HG03039 (cell line): Measurements from ENCODE around the gene RBP4.

Source experiments
- ATAC-seq: cut with Tn5 transposase; IDR thresholded peaks from one replicate; pipeline ENCODE4 v1.9.1; 2021; ENCODE audit warnings: mild to moderate bottlenecking, moderate library complexity; ENCODE audit not compliant: unreplicated experiment

RBP4 gene

DNA sequence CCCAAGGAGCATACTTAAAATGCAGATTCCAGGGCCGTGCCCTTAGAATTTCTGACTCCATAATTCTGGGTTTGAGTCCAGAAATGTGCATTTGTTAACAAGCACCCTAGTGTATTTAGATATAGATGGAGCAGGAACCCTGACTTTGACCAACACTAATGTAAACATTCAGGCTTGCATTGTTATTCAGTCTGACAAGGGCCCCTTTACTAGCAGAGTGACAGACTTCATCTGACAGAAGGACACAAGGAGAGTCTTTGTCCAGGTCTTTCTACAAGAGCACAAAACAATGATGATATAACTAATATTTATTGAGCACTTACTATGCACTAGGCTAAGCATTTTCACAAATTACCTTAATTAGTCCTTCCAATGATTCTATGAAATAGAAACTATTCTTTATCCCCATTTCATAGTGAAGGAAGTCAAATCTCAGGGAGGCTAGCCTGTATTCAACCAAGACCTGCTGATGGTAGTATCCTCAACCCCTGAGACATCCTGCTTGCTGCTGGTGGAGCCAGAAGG, 3.9 kb downstream of the RBP4 start:
- no peak for ATAC-seq

DNA sequence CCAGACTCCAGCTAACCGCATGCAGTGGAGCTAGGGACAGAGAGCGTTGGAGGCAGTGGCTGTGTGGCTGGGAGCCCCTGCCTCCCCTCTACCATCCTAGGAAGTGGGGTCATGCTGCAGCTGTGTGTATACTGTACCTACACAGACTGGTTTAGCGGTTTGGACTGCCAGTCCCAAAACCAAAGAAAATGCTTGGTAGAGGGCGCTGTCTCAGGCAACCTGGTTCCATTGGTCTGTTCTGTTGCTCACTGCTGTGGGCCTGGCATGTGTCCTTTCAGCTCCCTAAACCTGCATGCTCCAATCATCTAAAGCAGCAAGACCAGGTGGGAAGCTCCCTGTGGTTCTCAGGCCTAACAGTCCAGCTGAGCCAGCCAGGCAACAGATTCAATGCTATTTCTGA, 4.5 kb downstream of the RBP4 start:
- no peak for ATAC-seq

DNA sequence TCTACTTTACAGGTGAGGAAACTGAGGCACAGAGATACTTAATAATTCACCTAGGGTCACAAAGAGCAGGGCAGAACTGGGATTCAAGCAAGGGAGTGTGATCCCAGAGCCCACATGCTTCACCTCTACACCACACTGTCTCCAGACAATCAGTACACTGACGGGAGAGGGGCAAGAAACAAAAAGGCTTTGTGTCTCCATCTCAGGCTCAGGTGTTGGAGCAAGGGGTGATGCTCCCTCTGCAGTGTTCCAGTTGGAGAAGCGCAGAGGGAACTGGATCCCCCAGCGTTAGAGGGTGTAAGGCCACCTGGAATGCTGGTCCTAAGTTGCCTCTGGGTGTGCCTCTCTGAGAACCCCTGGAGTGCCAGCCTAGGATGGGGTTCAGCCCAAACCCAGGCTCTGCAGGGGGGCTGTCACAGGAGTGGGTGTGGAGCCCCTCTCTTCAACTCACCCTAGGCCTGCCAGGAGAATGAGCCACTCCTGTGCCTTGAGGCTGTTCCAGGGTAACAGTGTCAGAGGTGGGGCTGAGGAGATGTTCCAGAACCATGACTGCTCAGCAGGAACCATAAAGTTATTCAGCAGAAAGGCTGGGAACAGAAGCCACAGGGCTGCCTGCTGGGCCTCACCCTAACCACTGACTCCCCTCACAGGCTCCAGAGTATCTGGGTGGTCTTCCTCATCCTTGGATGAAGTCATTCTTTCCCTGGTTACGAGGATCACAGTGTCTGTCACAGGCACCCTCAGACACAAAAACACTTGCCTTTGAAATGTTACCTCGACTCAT, 5.5 kb downstream of the RBP4 start:
- ATAC-seq: no peak

DNA sequence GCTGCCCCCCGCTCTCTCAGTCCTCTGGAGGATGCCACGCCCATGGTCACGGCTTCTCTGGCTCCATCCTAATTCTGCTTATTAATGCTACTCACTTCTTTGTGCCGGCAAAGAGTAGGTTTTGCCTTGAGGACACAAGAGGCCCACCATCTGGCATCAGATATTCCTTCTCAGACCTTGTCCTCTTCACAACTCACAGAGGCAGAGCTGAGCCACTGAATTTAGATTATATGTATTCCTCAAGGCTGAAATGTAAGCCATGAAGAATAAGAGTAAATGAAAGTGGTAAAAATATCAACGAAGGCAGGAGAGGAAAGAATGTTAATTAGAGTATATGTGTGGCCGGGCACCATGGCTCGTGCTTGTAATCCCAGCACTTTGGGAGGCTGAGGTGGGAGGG, 6.5 kb downstream of the RBP4 start:
- ATAC-seq: no peak

DNA sequence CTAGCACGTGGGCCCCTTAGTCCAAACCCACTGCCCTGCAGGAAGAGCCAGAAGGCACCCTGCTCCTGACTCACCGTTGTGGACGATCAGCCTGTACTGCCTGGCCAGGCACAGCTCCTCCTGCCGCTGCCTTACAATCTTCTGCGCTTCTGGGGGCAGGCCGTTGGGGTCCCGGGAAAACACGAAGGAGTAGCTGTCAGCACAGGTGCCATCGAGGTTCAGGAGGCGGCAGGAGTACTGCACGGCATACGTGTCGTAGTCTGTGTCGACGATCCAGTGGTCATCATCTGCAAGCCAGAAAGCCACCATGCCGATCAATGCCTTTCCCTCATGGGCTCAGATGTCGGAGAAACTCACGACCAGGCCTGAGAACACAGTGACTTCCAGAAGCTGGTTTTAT, 7.3 kb downstream of the RBP4 start:
- no peak for ATAC-seq

DNA sequence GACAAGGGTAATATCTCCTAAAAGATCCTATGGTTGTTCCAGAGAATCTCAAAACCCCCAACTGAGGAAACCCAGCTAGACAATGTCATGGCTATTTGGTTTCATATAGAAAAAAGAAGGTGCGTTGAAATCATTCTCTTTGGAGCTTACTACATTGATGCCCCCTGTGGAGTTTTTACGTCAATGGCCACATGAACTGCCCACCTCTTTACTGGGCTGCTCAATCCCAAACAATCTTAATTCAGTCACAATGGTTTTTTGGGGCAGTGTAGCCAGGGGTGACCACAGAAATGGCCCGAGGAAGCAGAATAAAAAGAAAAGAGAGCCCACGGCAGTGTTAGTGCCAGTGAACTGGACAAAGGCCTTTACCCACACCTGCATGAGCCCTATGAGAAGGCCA, 7.8 kb downstream of the RBP4 start:
- ATAC-seq: no peak

DNA sequence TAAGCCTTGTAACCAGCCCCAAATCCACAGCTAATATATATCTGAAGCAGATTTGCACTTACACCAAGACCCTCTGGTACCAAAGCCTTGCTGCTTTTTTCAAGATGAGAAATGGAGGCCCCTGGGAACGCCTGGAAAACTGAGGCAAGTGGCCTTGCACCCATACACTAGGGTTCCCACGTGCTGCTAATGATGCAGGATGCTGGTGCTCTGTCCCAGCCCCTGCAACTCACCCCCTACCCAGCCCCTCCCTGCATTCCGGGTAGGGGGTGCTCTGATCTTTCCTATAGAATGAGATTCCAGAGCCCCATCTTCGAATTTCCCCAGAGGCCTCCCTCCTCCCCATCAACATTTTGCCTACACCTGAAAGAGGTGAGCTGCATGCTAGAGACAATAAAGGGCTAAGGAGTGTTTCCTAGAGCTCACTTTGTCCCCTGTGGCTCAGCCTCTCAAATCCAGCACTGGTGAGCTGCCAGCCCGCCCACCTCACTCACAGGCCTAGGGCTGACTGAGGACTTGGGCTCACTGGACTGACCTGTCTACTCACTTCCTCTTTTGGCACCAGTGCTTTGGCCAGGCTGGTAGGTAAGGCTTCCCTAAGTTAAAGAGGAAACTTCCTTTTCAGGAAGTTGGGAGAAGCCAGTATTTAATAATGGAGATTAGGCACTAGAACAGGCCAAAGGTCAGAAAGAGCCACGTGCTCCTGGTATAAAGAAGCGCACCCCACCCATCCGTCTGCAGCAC, 9.8 kb downstream of the RBP4 start:
- no peak for ATAC-seq

DNA sequence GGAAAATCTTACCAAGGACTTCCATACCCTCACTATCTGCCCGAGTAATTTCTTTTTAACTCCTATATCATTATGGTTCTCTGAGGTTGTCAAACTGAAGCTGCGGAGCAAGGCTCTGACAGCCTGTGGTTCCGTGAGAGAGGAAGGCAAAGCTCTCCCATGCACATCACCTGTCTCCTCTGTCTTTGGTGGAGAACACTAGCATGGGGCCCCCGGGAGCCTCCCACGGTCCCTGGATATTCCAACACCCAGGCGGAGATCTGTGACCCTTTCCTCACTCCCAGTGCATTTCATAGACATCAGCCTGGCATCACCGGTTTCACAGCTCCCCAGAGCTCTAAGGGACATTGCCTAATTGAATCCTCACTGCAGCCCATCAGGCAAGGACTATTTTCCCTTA, 10.4 kb downstream of the RBP4 start:
- ATAC-seq: no peak

DNA sequence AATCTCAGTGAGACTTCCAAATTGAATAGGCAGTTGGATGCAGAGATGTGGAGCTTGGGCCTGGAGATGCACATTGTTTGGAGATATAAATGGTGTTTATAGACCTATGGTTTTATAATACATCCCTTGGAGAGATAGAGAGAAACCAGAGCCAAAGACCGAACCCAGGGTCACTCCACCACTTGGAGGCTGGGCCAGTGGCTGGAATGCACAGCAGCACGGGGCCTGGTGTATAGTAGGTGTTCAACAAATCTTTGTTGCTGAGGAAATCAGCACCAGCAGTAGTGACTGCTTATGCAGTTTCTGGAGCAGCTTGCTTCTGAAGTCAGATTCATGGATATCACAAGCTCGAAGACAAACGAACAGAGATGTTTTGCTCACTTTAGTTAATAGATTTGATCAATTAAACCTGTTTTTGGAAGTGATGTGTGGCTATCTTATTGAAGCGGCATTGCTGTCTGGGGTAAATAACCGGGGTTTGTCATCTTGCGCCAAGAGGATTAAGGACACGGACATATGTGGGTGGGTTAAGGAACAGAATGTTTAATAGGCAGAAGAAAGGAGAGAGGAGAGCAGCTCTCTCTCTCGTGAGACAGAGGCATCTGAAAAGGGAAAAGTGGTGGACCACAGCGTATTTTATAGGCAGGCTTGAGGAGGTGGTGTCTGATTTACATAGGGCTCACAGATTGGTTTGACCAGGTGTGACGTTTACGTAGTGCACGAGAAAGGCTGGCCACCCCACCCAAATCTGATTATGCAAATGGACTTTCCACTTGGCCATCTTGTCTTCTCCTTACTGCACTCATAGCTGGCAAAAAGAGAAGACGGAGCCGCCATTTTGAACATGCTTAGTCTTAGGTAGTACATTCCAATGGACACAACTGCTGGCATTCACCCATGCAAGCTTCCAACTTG, 11.1 kb downstream of the RBP4 start:
- no peak for ATAC-seq

DNA sequence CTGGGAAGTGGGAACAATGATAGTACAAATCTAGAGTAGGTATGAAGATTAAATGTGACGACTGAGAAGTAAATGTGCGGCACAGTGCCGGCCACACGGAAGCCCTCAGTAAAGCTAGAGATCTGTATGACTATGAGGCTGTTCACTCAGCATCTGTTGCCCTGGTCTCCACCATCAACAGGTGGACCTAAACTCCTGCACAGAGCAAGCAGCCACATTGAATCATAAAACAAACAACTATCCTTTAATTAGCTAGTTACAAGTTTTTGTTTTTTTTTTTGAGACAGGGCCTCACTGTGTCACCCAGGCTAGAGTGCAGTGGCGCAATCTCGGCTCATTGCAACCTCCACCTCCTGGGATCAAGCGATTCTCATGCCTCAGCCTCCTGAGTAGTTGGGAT, 16.6 kb downstream of the RBP4 start:
- ATAC-seq: no peak

DNA sequence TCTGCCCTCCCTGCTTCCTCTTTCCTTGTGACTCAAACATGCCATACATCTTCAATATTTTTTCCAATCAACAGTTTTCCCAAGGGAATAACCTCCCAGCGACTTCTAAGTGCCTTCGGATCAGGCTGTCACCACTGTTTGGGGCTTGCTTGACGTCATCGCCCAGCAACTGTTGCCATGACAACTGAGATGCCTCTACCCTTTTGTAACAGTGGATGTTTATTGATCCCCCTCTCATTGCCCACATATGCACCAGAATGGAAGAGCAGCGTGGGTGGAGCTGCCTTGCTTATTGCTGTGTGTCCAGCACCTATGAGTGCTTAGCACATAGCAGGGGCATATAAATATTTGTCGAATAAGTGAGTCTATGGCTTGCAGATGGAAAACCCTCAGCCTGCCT, 20.2 kb downstream of the RBP4 start:
- no peak for ATAC-seq

DNA sequence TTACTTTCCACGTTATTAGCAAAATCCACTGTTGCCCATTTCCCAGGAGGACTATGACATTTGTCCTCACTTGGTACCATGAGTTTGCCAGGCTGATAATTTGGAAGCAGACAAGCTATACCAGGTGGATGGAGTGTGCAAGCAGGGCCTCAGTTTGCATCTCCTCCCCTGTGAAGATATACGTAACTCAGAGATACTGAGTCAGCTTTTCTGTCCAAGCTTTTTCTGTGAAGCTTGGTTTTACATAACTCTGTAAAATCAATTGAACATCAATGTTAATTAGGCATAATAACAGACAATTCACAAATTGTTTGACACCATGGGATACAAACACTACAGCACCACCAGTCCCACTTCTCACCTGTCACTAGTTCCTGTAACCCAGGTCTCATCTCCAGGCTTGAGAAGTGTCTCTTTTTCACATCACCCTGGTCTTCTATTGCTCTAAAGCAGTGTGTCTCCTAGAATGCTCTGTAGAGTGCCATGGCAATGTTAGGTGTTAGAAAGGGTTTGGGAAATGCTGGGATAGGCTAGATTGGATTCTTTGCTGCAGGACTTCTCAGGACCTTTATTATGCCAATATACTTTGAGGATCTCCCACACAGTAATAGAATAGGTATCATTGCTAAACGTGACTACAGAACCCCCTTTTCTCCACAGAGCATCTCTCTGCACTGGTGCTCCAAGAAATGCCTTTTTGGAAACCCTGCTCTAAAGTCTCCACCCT, 20.9 kb downstream of the RBP4 start:
- no peak for ATAC-seq

DNA sequence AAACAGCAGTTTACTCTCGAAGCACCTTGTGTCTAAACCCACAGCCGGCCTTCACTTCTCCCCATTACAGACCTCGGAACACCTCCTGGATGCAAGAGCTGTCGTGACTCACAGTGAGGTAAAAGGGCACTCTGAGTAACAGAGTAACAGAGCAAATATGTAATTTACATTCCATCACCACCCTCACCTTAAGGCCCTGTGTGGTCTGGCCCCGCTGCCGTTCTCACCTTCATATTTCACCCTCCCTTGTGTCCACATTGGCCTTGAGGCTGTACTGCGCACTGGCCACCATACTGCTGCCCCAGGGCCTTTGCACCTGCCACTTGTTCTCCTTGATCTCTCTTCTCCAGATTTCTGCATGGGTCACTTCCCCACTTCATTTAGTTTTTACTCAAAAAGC, 21.9 kb downstream of the RBP4 start:
- no peak for ATAC-seq

DNA sequence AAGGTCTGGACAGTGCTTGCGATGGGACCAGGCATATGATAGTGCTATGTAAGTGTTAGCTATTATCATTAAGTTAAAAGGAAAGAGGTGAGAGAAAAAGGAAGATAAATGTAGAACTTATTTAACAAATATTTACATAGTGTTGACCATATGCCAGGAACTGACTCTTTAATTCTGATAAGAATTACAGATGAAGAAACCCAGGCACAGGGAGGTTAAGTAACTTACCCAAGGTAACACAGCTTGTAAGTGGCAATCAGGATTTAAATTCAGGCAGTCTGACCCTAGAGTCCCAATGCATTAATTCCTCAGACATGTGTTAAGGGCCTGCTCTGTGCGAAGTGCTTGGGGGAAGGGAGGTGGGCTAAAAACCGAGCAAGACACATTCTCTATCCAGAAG, 23.5 kb downstream of the RBP4 start:
- ATAC-seq: no peak

DNA sequence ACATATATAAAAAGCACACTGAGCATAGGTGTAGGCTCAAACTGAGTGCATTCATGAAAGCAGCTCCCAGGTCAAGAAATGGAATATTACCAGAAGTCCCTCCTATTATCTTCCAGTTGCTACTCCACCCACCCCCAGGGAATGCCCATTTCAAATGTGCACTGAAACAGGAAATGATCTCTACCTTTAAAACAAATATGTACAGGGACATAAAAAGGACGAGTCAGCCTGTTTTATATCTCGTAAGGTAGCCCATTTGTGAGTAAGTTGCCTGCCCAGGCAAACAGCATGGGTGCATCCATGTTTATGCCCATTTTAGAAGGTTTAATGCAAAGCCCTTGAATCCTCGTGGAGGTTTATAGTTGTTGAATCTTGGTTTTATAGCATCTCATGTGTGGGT, 24.1 kb downstream of the RBP4 start:
- no peak for ATAC-seq

DNA sequence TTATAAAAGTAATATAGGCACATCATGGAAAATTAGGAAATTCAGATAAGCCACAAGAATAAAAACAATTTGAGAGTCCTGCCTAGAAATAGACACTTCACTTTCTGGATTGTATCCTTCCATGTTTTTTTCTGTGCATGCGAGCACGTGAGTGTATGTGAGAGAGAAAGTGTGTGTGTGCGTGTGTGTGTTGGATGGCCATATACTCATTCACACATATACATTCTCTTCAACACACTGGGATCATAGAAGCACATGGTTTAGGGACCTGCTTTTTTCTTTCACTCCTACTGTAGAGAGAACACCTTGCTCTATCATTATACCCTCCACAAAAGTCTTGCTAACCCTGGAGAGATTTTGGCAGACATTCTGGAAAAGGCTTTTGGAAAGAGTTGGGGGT, 27.1 kb downstream of the RBP4 start:
- ATAC-seq: no peak

DNA sequence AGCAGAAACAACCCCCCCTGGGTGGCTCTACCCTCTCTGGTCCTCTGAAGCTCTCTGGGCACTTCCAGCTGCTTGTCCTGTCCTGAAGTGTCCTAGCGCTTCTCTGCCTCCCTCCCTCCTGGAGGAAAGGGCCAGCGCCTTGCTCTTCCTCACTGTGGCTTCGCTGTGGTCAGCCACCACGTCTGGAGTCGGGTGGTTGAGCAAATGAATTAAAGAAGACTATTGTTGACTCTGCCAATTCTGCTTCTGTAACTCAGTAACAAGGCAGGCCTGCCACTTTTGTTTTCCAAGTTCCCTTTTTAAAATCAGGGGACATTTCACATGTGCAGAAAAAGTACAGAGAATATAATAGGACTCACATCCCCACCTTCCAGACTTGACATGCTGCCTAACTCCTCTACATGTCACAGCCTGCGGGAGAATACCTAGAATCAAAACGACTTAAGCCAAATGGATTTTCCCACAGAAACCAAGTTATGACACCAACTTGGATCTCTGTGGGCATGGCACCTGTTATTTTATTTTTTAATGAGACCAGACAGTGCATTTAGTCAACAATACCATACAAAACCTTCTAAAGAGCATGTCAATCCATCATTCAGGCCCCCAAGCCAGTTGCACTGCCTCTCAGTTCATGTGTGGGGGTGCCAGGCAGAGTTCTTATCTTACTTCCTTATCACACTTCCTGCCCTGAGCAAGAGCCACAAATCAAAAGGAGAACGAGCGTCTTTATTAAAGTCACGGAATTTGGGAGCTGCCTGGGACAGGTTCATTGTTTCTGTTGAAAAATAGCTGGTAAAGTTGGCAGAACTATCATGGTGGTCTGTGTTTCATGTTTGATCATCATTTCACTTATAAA, 27.8 kb downstream of the RBP4 start:
- ATAC-seq: no peak

DNA sequence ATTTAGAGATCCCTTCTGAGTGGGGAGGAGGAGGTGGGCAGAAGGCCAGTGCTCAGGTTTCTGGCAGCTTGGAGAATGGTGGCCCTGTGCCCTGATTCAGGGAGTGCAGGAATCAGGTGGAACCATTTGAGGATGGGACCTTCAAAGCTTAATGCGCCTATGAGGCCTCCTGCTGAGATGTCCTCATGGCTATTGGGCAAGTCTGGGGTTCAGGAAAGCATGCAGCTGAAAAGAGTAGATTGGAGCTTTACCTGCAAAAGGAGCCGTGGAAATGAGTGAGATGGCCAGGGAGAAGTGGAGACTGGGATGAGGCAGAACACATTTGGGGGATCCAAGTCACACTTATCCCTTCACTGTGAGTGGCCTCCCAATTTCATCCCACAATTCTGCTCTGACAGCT, 28.4 kb downstream of the RBP4 start:
- no peak for ATAC-seq

DNA sequence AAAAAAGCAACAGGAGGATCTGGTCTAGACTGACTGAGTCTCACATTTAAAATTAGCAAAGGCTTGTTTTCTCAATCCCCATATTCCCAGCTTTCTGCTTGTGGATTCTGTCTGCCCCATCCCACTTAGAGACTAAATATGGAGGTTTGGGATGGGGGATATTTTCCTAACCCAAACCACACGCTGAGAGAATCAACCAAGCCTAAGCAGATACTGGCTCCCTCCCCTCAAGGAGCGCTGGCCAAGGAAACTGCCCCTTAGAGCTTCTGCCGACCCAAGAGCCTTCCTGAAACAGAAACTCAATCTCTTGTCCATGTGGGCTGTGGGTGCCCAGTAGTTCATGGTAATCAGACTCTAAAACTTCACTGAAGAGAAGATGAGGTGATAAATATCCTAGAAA, 30.7 kb downstream of the RBP4 start:
- no peak for ATAC-seq

DNA sequence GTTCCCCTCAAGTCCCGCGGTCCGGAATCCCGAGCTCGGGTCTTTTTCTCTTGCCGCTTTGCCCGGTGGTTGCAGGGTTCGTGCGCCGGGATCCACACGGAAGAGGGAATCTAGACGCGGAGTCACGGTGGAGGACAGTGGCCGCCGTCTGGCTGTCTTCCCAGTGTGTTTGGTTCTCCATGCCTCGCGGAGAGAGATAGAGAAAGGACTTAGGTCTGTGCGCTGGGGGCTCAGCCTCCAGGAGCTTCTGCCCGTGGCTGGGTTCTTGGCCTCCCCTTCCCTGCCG, 33.0 kb downstream of the RBP4 start:
- ATAC-seq: no peak
